ENCODE measurements around the gene NLRC5.
"Not testable (repeated sequence)": the region's sequence is repeated elsewhere in the genome, so short reads cannot be mapped to it uniquely, and the experiment has no call there.

The NLRC5 gene

DNA sequence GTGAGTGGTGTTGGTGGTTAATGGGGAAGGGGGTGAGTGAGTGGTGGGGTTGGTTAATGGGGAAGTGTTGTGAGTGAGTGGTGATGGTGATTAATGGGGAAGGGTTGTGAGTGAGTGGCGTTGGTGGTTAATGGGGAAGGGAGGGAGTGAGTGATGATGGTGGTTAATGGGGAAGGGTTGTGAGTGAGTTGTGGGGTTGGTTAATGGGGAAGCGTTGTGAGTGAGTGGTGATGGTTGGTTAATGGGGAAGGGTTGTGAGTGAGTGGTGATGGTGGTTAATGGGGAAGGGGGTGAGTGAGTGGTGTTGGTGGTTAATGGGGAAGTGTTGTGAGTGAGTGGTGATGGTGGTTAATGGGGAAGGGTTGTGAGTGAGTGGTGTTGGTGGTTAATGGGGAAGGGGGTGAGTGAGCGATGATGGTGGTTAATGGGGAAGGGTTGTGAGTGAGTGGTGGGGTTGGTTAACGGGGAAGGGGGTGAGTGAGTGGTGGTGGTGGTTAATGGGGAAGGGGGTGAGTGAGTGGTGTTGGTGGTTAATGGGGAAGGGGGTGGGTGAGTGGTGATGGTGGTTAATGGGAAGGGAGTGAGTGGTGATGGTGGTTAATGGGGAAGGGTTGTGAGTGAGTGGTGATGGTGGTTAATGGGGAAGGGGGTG lies 81.8 kb downstream of the NLRC5 start:
- not testable (repeated sequence) for DNase-seq (ENCODE audit: low read depth in 2 of 2)

GRCh38 chr16:57071831-57072582 lies 82.7 kb downstream of the NLRC5 start:
- no peak for DNase-seq (ENCODE audit: low read depth in 2 of 2)

GRCh38 chr16:57072616-57073275 lies 83.4 kb downstream of the NLRC5 start:
- DNase-seq (ENCODE audit: low read depth in 2 of 2): no peak

DNA sequence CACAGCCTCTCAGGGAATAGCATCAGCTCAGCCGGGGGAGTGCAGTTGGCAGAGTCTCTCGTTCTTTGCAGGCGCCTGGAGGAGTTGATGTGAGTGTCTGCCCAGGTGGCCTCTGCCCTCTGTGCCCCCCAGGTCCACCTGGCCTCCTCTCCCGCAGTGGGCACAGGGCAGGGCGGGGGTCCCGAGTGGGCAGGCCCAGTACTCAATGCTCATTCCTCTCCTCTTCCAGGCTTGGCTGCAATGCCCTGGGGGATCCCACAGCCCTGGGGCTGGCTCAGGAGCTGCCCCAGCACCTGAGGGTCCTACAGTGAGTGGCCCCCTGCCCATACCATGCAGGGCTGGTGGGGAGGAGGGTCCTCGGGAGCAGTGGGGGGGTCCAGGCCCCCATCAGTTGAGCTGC lies 88.4 kb downstream of the NLRC5 start:
- DNase-seq (ENCODE audit: low read depth in 2 of 2): no peak

GRCh38 chr16:57081744-57082143 lies 92.4 kb downstream of the NLRC5 start:
- DNase-seq (ENCODE audit: low read depth in 2 of 2): no peak

DNA sequence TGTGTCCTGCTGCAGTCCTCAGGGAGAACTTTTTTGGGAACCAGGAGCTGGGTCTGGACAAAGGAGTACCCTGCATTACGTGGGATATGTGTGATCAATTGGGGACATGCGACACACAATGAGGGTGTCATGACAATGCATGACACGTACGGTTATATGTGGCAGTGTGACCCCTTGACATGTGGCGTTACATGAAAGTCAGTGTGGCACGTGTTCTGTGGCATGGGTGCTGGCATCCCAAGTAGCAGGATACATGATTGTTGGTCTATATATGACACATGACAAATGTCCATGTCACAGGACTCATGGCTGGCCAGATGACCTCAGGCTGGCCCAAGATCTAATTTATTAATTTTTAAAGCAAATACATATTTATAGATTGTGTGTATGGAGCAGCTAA lies 93.3 kb downstream of the NLRC5 start:
- DNase-seq (ENCODE audit: low read depth in 2 of 2): no peak

- DNase-seq (ENCODE audit: low read depth in 2 of 2): no peak
Observed at GRCh38 chr16:57083485-57084126, 94.2 kb downstream of the NLRC5 start.

GRCh38 chr16:57084257-57084770 lies 95.0 kb downstream of the NLRC5 start:
- peak; percentile 48 to 55 for DNase-seq (ENCODE audit: low read depth in 2 of 2)

DNA sequence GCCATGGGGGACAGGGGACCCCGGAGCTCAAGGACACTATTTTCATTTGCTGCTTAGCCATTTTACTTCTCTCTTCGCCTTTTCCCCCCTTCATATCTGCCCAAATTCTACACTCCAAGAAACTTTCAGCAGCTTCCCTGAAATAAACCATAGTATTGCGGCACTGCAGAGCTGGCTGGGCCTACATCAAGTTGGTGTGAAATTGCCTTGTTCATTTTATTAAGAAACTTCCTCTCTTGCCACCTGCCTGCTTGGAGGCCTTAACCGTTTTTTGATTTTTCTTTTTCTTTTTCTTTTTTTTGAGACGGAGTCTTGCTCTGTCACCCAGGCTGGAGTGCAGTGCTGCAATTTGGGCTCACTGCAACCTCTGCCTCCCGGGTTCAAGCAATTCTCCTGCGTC lies 95.6 kb downstream of the NLRC5 start:
- DNase-seq (ENCODE audit: low read depth in 2 of 2): no peak

GRCh38 chr16:57087003-57087402 lies 97.6 kb downstream of the NLRC5 start:
- DNase-seq (ENCODE audit: low read depth in 2 of 2): no peak

DNA sequence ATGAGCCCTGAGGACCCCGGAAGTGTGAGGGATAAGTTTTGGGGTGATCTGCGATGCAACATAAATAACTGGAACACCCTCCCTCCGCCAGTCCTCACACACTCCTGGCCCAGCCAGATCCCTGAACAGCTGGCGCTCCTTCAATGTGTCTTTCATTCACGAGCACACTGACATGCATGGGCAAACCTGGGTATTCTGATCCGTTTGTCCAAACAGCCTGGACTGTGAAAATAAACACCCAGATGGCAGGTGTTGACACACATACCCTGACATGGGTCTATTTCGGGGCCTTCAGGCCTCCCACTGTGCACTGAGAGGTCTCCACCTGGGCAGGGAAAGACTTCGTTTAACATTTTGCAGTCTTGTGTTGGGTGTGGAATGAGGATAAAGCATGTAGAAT lies 100.0 kb downstream of the NLRC5 start:
- DNase-seq (ENCODE audit: low read depth in 2 of 2): no peak

- DNase-seq (ENCODE audit: low read depth in 2 of 2): no peak
Observed at GRCh38 chr16:57091200-57091974, 102.0 kb downstream of the NLRC5 start.

DNA sequence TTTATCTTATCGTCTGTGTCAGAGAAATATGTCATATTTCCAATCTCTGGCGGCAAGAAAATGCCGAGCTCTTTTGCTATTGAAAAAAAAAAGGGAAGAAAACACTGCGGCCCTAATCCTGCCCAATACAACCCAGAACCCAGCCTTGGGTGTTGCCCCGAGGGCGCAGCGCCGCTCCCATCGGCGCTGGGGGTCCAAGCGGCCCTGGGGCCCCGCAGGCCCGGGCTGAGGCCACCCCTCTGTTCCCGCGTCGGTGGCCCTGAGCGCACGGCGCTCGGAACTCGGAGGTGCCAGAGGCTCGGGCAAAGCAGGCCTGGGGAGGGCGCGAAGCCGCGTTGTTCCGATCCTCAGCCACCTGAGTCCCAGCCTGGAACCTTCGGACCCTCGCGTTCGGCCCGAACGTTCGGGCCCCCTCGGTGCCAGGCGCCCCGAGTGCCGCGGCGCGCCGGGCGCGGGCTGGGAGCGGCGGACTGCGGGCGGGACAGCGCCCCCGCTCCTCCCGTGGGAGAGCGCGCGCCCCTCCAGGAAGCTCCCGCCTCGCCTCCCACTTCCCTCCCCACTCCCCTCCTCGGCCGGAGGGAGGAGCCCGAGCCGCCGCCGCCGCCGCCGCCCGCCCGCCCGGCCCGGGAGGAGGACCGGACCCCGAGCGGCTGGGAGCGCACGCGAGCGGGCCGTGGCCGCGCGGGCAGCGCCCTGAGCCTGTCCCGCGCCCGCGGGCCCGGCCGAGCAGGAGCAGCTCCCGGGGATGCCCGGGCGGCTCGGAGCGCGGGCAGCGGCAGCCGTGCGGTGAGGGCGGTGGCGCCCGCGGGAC lies 102.8 kb downstream of the NLRC5 start, which contains the start of gene CPNE2:
Gene CPNE2, plus strand, starts transcription at position 609 of the 811 bp plus-strand sequence. CDS start 18,160 bp downstream, outside the sequence.
- no peak for DNase-seq (ENCODE audit: low read depth in 2 of 2)

- DNase-seq (ENCODE audit: low read depth in 2 of 2): peak in 1 of 2 donors; percentile 29
Observed at GRCh38 chr16:57092786-57093411, 103.5 kb downstream of the NLRC5 start.

- no peak for DNase-seq (ENCODE audit: low read depth in 2 of 2)
Observed at GRCh38 chr16:57093666-57094564, 104.6 kb downstream of the NLRC5 start.

GRCh38 chr16:57094911-57095310 lies 105.6 kb downstream of the NLRC5 start:
- no peak for DNase-seq (ENCODE audit: low read depth in 2 of 2)

DNA sequence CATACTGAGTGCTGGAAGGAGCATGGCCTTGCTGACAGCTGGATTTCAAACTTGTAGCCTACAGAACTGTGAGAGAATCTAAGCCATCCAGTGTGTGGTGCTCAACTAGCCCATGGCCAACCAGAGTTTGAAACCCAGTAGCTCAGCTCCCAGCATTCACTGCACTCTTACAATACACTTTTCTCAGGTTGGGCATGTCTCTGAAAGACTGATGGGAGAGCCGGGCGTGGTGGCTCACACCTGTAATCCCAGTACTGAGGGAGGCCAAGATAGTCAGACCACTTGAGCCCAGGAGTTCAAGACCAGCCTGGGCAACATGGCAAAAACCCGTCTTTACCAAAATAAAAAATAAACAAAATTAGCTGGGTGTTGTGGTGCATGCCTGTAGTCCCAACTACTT lies 106.8 kb downstream of the NLRC5 start:
- no peak for DNase-seq (ENCODE audit: low read depth in 2 of 2)

DNA sequence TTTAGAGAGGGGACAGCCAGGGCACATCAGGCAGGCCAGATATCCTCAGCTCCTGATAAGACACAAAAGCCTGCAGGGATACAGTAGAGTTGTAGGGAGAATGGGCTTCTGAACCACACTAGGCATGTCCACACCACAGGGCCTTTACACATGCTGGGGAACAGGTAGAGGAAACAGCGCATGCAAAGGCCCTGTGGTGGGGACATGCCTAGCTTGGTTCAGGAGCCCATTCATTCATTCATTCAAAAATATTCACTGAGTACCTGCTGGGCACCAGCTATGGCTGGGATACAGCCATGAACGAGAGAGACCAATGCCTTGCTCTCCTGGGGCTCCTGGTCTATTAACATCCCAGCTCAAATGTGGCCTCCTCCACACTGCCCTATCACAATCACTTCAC lies 107.4 kb downstream of the NLRC5 start:
- no peak for DNase-seq (ENCODE audit: low read depth in 2 of 2)

Data from stimulated activated CD8-positive, alpha-beta memory T cell treated with anti-CD3 and anti-CD28 coated beads, Interleukin-7, amount 100 ng/mL, for 4 hours (primary cell).